NK-92 (cell line): ENCODE results near the gene IRF8.
"Not testable (repeated sequence)": the region's sequence is repeated elsewhere in the genome, so short reads cannot be mapped to it uniquely, and the experiment has no call there.

Experiments used
- DNase-seq: peaks from one replicate; lab custom pipeline; 2025; ENCODE audit not compliant: unreplicated experiment; lab: John Stamatoyannopoulos, UW

The IRF8 gene, protein sequence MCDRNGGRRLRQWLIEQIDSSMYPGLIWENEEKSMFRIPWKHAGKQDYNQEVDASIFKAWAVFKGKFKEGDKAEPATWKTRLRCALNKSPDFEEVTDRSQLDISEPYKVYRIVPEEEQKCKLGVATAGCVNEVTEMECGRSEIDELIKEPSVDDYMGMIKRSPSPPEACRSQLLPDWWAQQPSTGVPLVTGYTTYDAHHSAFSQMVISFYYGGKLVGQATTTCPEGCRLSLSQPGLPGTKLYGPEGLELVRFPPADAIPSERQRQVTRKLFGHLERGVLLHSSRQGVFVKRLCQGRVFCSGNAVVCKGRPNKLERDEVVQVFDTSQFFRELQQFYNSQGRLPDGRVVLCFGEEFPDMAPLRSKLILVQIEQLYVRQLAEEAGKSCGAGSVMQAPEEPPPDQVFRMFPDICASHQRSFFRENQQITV

GRCh38 chr16:85898521-85899442 is at the start of gene IRF8:
Gene IRF8, plus strand, starts transcription at chr16:85899162. Its CDS starts 3,854 bp downstream, at chr16:85903016.
- no peak for DNase-seq

DNA sequence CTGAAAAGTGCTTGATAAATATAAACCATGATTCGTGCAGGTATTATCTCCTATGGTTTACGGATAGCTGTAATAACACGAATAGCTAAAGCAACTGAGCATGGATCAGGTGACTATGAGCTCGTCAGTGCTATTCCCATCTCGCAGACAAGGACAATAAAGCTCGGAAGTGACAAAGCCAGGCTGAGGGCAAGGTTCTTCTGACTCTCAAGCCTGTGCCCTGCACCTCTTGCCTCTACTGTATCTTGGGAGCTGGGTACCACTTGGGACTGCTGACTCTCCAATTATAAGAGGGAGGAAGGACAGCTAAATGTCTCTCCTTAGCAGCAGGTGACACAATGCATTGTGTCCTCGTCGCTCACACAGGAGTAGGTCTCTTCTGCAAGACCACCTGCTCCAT is 49.6 kb upstream of the IRF8 start:
- no peak for DNase-seq

- no peak for DNase-seq
Measured at GRCh38 chr16:85850344-85850880, 48.5 kb upstream of the IRF8 start.

GRCh38 chr16:85851034-85851785 is 47.8 kb upstream of the IRF8 start:
- no peak for DNase-seq

GRCh38 chr16:85853547-85854545 is 45.1 kb upstream of the IRF8 start:
- no peak for DNase-seq

DNA sequence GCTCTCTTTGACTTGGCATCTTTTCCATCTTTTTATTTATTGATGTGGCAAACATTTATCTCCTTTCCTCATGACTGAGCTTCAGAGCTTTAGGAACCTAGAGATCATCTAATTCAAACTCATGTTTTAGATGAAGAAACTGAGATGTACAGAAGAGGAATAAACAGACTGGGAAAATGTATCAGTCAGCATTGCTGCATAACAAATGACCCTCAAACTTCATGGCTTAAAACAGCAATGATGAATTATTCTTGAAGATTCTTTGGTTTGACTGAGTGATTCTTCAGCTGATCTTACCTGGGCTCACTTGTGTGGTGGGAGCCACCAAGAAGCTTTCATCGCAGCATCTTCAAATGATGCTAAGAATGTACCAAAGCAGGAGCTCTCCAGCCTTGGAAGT is 44.0 kb upstream of the IRF8 start:
- DNase-seq = no peak

- DNase-seq = no peak
Measured at GRCh38 chr16:85856079-85856478, 42.9 kb upstream of the IRF8 start.

- no peak for DNase-seq
Measured at GRCh38 chr16:85856585-85856984, 42.4 kb upstream of the IRF8 start.

DNA sequence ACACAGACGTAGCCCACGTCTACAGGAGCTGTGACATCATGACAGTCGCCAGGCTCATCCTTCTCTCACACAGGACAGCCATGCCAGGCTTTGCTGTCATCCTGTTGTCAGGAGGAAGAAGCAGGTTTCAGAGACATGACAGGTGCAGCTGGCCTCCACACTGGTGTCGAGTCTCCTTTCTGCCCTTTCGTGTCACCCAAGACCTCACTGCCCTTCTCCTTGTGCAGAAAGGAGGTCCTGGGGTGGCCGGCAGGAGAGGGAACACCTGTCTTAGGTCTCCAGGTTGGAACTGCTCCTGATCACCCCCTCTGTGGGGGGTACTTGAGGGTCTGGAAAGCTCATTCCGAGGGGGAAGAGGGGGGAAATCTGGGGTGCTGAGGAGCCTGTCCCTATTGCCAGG is 41.6 kb upstream of the IRF8 start:
- no peak for DNase-seq

DNA sequence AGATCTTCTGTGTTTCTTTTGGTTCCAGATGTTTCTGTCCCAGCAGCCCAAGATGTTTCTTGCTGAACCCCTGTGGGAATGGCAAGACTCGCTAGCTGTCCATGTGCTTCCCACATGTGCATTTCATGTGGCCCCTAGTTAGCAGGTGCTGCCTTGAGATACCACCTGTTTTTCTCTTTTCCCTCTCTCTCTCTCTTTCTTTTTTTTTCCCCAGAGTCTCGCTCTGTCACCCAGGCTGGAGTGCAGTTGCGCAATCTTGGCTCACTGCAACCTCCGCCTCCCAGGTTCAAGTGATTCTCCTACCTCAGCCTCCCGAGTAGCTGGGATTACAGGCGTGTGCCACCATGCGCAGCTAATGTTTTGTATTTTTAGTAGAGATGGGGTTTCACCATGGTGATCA is 40.4 kb upstream of the IRF8 start:
- not testable (repeated sequence) for DNase-seq

DNA sequence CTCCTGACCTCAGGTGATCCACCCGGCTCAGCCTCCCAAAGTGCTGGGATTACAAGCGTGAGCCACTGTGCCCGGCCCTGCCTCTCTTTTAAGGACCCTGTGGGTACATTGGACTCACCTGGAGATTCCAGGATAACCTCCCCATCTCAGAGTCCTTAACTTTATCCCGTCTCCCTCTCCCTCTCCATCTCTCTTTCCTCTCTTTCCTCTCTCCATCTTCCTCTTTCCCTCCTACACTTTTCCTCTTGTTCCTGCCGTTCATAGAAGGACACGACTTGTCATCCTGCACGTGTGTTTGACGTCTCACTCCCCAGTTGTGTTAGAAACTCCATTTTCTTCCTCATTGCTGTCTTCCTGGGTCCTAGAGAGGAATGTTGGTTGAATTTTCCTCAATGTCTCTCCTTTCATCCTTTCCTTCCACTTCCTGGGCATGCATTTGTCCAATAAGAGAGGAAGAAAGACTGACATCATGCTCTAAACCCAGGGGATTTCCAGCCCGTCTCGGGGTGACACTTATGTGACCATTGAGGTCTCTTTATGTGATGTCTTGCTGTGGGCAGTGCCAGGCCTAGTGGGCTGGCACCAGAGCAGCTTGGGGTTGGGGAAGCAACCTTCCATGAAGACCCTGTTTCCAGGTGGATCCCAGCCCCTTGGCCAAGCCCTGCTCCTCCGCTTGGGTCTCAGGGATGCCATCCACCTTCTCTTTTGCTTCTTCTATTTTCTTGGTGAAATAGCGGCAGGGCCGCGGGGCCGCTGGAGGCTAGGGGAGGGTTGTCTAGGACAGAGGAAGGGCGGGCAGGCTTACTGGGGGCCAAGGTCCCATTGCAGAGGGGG is 39.8 kb upstream of the IRF8 start:
- no peak for DNase-seq

- DNase-seq = no peak
Measured at GRCh38 chr16:85859818-85860125, 39.2 kb upstream of the IRF8 start.

- DNase-seq = no peak
Measured at GRCh38 chr16:85860413-85861094, 38.4 kb upstream of the IRF8 start.

GRCh38 chr16:85861095-85861825 is 37.7 kb upstream of the IRF8 start:
- DNase-seq = no peak

- DNase-seq = no peak
Measured at GRCh38 chr16:85862476-85863383, 36.2 kb upstream of the IRF8 start.

DNA sequence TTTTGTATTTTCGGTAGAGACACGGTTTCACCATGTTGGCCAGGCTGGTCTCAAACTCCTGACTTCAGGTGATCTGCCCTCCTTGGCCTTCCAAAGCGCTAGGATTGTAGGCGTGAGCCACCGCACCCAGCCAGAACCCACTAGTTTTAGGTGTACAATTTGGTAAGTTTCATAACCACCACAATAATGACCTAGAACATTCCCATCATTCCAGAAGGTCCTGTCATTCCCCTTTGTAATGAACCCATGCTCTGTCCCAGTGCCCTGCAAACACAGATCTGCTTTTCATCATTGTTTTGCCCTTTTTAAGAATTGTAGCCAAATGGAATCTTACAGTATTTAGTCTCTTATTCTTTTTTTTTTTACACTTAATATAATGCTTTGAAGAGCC is 35.6 kb upstream of the IRF8 start:
- no peak for DNase-seq

DNA sequence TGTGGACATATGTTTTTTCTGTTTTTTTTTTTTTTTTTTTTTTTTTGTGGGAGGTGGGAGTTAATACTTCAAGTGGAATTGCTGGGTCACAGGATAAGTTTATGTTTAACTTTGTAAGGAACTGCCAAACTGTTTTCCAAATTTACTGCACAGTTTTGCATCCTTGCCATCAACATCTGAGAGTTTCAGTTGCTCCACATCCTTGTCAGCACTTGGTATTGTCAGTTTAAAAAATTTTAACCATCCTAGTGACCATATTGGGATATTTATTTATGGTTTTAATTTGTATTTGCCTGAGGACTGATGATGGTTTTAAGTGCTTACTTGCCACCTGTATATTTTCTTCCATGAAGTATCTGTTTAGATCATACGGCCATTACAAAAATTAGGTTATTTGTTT is 34.0 kb upstream of the IRF8 start:
- no peak for DNase-seq
